Spinal cord (tissue), 10 donors: ENCODE data around the gene HABP2. TPM values are rescaled to one million over a fixed set of nuclear protein-coding genes. Genes with fewer than 3 reads are reported as not detected.

Experiments used
- DNase-seq, 6 donors: peaks; one replicate each; pipeline versions ENCODE4 v3.0.0 to v3.0.0-alpha.2; 2013 to 2015; ENCODE audit warnings: low spot score in 6 of 6, low read depth in 4 of 6
- H3K27ac ChIP-seq: one replicate; pipeline ENCODE4 v1.5.1; 2013; ENCODE audit warnings: low read depth, low read length, control low read depth
- H3K27me3 ChIP-seq: one replicate; pipeline ENCODE4 v1.6.1; 2013; ENCODE audit warnings: low read length; ENCODE audit not compliant: control insufficient read depth, insufficient read depth
- H3K36me3 ChIP-seq: one replicate; pipeline ENCODE4 v1.6.1; 2013; ENCODE audit warnings: low read length; ENCODE audit not compliant: control insufficient read depth, insufficient read depth
- H3K4me1 ChIP-seq: one replicate; pipeline ENCODE4 v1.6.1; 2013; ENCODE audit warnings: low read length; ENCODE audit not compliant: control insufficient read depth, insufficient read depth
- H3K4me3 ChIP-seq: one replicate; pipeline ENCODE4 v1.5.1; 2013; ENCODE audit warnings: low read depth, low read length, control low read depth
- H3K9me3 ChIP-seq: one replicate; pipeline ENCODE4 v1.6.1; 2013; ENCODE audit warnings: low read length; ENCODE audit not compliant: control insufficient read depth, insufficient read depth
- WGBS: methylation state at CpG from one replicate; pipeline ENCODE4 v1.1.5; 2013; ENCODE audit warnings: missing lambda C conversion rate; ENCODE audit not compliant: insufficient coverage; 5-methylcytosine and 5-hydroxymethylcytosine counted together
- polyA plus RNA-seq, 2 donors: library from polyadenylated mRNA; unstranded; fragments of 120-200 nt; gene quantifications; one replicate each; pipeline ENCODE4 v1.2.1, GENCODE V29; 2013; ENCODE audit not compliant: insufficient read length in 2 of 2
- total RNA-seq, 2 donors: library from RNA; depleted of rRNA in 1 of 2; stranded (reverse); fragments of 120-200 nt in 1 of 2; fragments of >200 nt in 1 of 2; gene quantifications; one replicate each; pipeline versions ENCODE4 v1.2.3 to v1.2.4, GENCODE V29; 2013 to 2014
- donor health status: healthy.

The HABP2 gene
- total and polyA plus RNA-seq, 4 donors = 0.09 to 0.50 (median 0.14) TPM

DNA sequence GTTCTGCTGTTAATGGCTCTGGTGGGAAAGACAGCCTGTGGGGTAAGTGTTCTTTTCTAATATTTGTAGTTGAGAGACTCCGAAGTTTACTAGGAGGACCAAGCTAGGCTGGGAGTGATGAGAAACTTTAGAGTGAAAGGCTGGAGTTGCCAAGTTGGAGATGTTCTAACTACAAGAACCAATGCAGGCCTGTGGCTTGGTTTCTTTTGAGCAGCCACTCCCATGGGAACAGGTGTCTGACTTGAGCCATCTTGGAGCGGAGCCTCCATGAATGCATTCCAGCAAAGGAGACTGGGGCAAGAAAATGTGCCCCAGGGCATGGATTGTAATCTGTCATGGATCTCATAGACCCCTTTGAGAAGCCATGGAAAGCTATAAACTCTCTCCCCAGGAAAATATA, 296 bp downstream of the HABP2 start:
- DNase-seq = no peak
- H3K27me3 ChIP-seq = peaks cover 9% of the 10 kb centered on the region
- H3K4me3 ChIP-seq = no peak overlapping the region
- H3K36me3 ChIP-seq = no peaks in the 10 kb centered on the region
- H3K4me1 ChIP-seq = no peaks in the 10 kb centered on the region
- 92% methylated on average over 2 of the region's 2 CpGs for WGBS
- no peak overlapping the region for H3K27ac ChIP-seq
- H3K9me3 ChIP-seq = no peaks in the 10 kb centered on the region

- 100% methylated on average over 1 of the region's 5 CpGs for WGBS
Observed at GRCh38 chr10:113554214-113554613, 1.4 kb downstream of the HABP2 start.

GRCh38 chr10:113555245-113555644, 2.4 kb downstream of the HABP2 start:
- WGBS = 94% methylated on average over 2 of the region's 3 CpGs
- H3K4me3 ChIP-seq = no peak overlapping the region
- H3K9me3 ChIP-seq = no peaks in the 10 kb centered on the region
- H3K27me3 ChIP-seq = peaks cover 21% of the 10 kb centered on the region
- H3K36me3 ChIP-seq = no peaks in the 10 kb centered on the region
- no peak for DNase-seq
- H3K27ac ChIP-seq = no peak overlapping the region
- H3K4me1 ChIP-seq = peaks cover 5% of the 10 kb centered on the region

More at GRCh38 chr10:113554214-113554613, 1.4 kb downstream of the HABP2 start:
- H3K9me3 ChIP-seq = no peaks in the 10 kb centered on the region
- peaks cover 16% of the 10 kb centered on the region for H3K27me3 ChIP-seq
- H3K4me1 ChIP-seq = peaks cover 5% of the 10 kb centered on the region
- H3K36me3 ChIP-seq = no peaks in the 10 kb centered on the region
- H3K27ac ChIP-seq = no peak overlapping the region
- no peak for DNase-seq
- no peak overlapping the region for H3K4me3 ChIP-seq

GRCh38 chr10:113555751-113556150, 2.9 kb downstream of the HABP2 start:
- DNase-seq = no peak
- peaks cover 21% of the 10 kb centered on the region for H3K27me3 ChIP-seq
- no peaks in the 10 kb centered on the region for H3K36me3 ChIP-seq
- H3K4me1 ChIP-seq = peaks cover 5% of the 10 kb centered on the region
- WGBS = no CpG with 5 or more reads among the region's 1 CpG
- H3K4me3 ChIP-seq = no peak overlapping the region
- no peak overlapping the region for H3K27ac ChIP-seq
- no peaks in the 10 kb centered on the region for H3K9me3 ChIP-seq

- 63% methylated on average over 3 of the region's 9 CpGs for WGBS
- no peak overlapping the region for H3K27ac ChIP-seq
- no peak overlapping the region for H3K4me3 ChIP-seq
- H3K27me3 ChIP-seq = peaks cover 21% of the 10 kb centered on the region
- no peaks in the 10 kb centered on the region for H3K36me3 ChIP-seq
- DNase-seq = peak in 2 of 6 donors; percentile 43 to 46
- H3K4me1 ChIP-seq = peaks cover 5% of the 10 kb centered on the region
- H3K9me3 ChIP-seq = no peaks in the 10 kb centered on the region
Observed at GRCh38 chr10:113557424-113557862, 4.6 kb downstream of the HABP2 start.

DNA sequence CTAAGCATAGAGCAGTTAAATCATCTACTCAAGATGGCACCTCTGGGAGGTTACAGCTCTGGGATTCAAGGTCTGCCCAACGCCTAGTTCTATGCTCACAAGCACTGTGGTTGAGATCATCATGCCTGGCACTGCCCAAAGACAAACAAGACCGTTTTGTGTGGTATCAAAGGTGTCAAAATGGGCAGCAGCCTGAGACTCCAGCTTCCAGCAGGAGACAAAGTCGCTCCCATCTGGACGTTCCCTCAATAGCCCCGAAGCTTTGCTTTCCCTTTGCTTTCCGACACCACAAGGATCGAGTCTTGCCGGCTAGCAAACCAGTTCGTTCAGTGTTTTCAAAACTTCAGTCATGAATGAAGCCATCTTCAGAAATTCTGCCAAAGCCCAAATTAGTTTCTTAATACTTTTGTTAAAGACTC, 5.1 kb downstream of the HABP2 start:
- Histone ChIP-seq H3K9me3 (no peaks in the 10 kb centered on the region), H3K4me1 (peaks cover 5% of the 10 kb centered on the region), H3K36me3 (no peaks in the 10 kb centered on the region), H3K27me3 (peaks cover 21% of the 10 kb centered on the region), H3K4me3 (no peak overlapping the region), H3K27ac (no peak overlapping the region)
- 22% methylated on average over 8 of the region's 9 CpGs for WGBS
- peak in 1 of 6 donors; percentile 31 for DNase-seq

- Histone ChIP-seq H3K27ac (no peak overlapping the region), H3K27me3 (peaks cover 21% of the 10 kb centered on the region), H3K36me3 (no peaks in the 10 kb centered on the region), H3K4me3 (no peak overlapping the region), H3K9me3 (no peaks in the 10 kb centered on the region), H3K4me1 (peaks cover 5% of the 10 kb centered on the region)
- WGBS = 86% methylated on average over 1 of the region's 5 CpGs
- DNase-seq = no peak
Observed at GRCh38 chr10:113560071-113560470, 7.2 kb downstream of the HABP2 start.

GRCh38 chr10:113561214-113561613, 8.4 kb downstream of the HABP2 start:
- 100% methylated on average over 2 of the region's 3 CpGs for WGBS
- no peaks in the 10 kb centered on the region for H3K36me3 ChIP-seq
- H3K27me3 ChIP-seq = peaks cover 21% of the 10 kb centered on the region
- no peaks in the 10 kb centered on the region for H3K9me3 ChIP-seq
- H3K4me1 ChIP-seq = peaks cover 5% of the 10 kb centered on the region
- DNase-seq = no peak
- no peak overlapping the region for H3K4me3 ChIP-seq
- no peak overlapping the region for H3K27ac ChIP-seq

GRCh38 chr10:113562069-113562468, 9.2 kb downstream of the HABP2 start:
- Histone ChIP-seq H3K4me3 (no peak overlapping the region), H3K27ac (no peak overlapping the region), H3K9me3 (no peaks in the 10 kb centered on the region), H3K36me3 (no peaks in the 10 kb centered on the region), H3K27me3 (peaks cover 21% of the 10 kb centered on the region), H3K4me1 (peaks cover 5% of the 10 kb centered on the region)
- WGBS = 83% methylated on average over 3 of the region's 6 CpGs
- no peak for DNase-seq

DNA sequence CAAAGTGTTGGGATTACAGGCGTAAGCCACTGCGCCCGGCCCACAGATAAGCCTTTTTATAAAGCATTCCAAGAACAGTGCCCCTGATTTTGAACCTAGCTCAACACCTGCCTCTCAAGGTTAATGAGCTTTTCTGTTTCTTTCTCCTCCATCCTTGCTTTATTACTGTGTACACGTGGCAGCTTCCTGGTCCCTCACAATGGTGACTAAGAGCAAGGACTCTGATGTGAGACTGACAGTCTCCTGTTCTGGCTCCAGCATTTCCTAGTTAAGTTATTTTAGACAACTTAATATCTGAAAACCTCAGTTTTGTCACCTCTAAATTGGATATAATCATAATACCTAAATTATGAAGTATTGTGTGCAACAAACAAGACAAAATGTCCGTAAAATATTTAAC, 9.9 kb downstream of the HABP2 start:
- H3K4me3 ChIP-seq = no peak overlapping the region
- no peak for DNase-seq
- peaks cover 17% of the 10 kb centered on the region for H3K27me3 ChIP-seq
- peaks cover 5% of the 10 kb centered on the region for H3K4me1 ChIP-seq
- H3K27ac ChIP-seq = no peak overlapping the region
- no peaks in the 10 kb centered on the region for H3K9me3 ChIP-seq
- no peaks in the 10 kb centered on the region for H3K36me3 ChIP-seq
- WGBS = 100% methylated on average over 3 of the region's 5 CpGs
